ENCODE results near the gene SMAP1.

The SMAP1 gene

GRCh38 chr6:70714716-70715257, 47.1 kb downstream of the SMAP1 start:
- TF ChIP-seq CTCF (IDR thresholded peaks at IDR 0.05): no peak
- TF ChIP-seq ZFX (IDR thresholded peaks at IDR 0.05; ENCODE audit: borderline replicate concordance): no peak
- H3K27ac ChIP-seq: no peak overlapping the region

- H3K27ac ChIP-seq: no peak overlapping the region
- TF ChIP-seq CTCF (IDR thresholded peaks at IDR 0.05) (no peak), ZFX (IDR thresholded peaks at IDR 0.05; ENCODE audit: borderline replicate concordance) (no peak)
Measured at GRCh38 chr6:70717038-70717801, 49.5 kb downstream of the SMAP1 start.

- no peak overlapping the region for H3K27ac ChIP-seq
- TF ChIP-seq CTCF (IDR thresholded peaks at IDR 0.05) (no peak), ZFX (IDR thresholded peaks at IDR 0.05; ENCODE audit: borderline replicate concordance) (no peak)
Measured at GRCh38 chr6:70724524-70724923, 56.8 kb downstream of the SMAP1 start.

GRCh38 chr6:70725817-70726415, 58.2 kb downstream of the SMAP1 start:
- TF ChIP-seq CTCF (IDR thresholded peaks at IDR 0.05) (no peak), ZFX (IDR thresholded peaks at IDR 0.05; ENCODE audit: borderline replicate concordance) (no peak)

GRCh38 chr6:70734381-70734780, 66.7 kb downstream of the SMAP1 start:
- H3K27ac ChIP-seq: no peak overlapping the region
- TF ChIP-seq CTCF (IDR thresholded peaks at IDR 0.05): no peak
- no peak for TF ChIP-seq ZFX (IDR thresholded peaks at IDR 0.05; ENCODE audit: borderline replicate concordance)

More at GRCh38 chr6:70725817-70726415, 58.2 kb downstream of the SMAP1 start:
- H3K27ac ChIP-seq: no peak overlapping the region

GRCh38 chr6:70734979-70735378, 67.3 kb downstream of the SMAP1 start:
- no peak overlapping the region for H3K27ac ChIP-seq
- TF ChIP-seq CTCF (IDR thresholded peaks at IDR 0.05) (no peak), ZFX (IDR thresholded peaks at IDR 0.05; ENCODE audit: borderline replicate concordance) (no peak)

GRCh38 chr6:70735513-70735912, 67.8 kb downstream of the SMAP1 start:
- TF ChIP-seq ZFX (IDR thresholded peaks at IDR 0.05; ENCODE audit: borderline replicate concordance) (no peak), CTCF (IDR thresholded peaks at IDR 0.05) (no peak)
- H3K27ac ChIP-seq: no peak overlapping the region
